ENCODE measurements around the gene MYO15A. TPM values are rescaled to one million over a fixed set of nuclear protein-coding genes. Genes with fewer than 3 reads are reported as not detected.

The MYO15A gene
- total RNA-seq, 1 experiment from 2014 or later, result 0.38 TPM

- TF ChIP-seq CTCF (IDR thresholded peaks at IDR 0.05; ENCODE audit: unreplicated experiment), result no peak
- DNase-seq, result no peak
- CTCF ChIA-PET, result no interaction called here
- peak overlapping the region; percentile 88 for H3K4me3 Mint-ChIP-seq (ENCODE audit: low read depth, unreplicated experiment)
- no TSS peak for BruUV-seq (replicated peaks)
- intact Hi-C loops (cut with micrococcal nuclease; ENCODE audit: unreplicated experiment), result loop anchor here (5.0 kb wide), 1 partner anchor 45 kb away; no protein-coding TSS in a partner anchor
- peaks cover 28% of the 10 kb centered on the region for H3K4me1 Mint-ChIP-seq (ENCODE audit: low read depth, unreplicated experiment)
- no peaks in the 10 kb centered on the region for H3K9me3 Mint-ChIP-seq (ENCODE audit: low read depth, unreplicated experiment)
- peaks cover 48% of the 10 kb centered on the region for H3K36me3 Mint-ChIP-seq (ENCODE audit: insufficient read depth, unreplicated experiment)
- H3K27me3 Mint-ChIP-seq (ENCODE audit: unreplicated experiment), result no peaks in the 10 kb centered on the region
- peak overlapping the region; percentile 28 for H3K27ac Mint-ChIP-seq (ENCODE audit: unreplicated experiment)
Observed at GRCh38 chr17:18187226-18187625, 78.7 kb downstream of the MYO15A start.

DNA sequence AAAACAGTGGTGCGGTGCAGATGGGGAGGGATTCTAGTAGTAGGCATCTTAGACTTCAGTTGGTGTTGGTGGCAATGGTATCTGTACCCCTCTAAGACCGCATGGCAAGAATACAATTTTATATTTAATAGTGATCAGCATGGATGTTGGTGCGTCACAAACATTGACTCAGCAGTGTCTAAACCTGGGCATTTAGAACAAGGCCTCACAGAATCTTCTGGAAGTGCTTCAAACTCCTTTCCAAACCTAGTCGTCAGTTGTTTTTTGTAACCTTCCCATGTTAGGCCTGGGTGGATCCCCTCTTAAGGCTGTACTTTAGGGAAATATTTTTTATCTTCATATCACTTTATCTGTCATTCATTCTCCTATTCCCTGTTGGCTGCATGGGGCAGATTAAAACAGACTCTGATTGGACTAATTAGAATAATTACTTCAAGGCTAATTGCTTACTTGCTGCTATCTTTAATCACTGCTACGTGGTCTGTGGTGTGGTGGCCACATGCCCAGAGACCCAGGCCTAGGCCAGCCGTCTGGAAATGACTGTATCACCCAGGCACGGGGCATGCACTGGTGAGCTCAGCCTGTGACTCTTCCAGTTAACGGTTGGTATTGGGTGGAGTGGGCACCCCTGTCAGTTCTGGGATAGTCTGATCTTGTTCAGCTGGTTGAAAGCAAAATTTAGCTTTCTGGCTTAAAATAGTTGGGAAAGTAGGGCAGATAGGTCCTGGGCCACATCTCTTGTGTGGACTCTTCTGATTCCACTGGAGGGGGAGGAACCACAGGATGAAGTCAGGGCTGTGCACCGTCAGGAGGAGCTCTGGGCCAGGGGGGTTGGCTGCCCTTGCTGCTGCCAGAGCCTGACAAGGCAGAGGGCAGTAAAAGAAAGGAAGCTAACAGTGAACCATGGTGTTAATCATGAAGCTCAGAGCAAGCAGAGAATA lies 79.5 kb downstream of the MYO15A start:
- BruUV-seq (replicated peaks), result no TSS peak
- CTCF ChIA-PET, result no interaction called here

GRCh38 chr17:18190628-18191235 lies 82.2 kb downstream of the MYO15A start:
- no peak for DNase-seq
- H3K27ac Mint-ChIP-seq (ENCODE audit: unreplicated experiment), result no peak overlapping the region
- peaks cover 28% of the 10 kb centered on the region for H3K4me1 Mint-ChIP-seq (ENCODE audit: low read depth, unreplicated experiment)
- H3K27me3 Mint-ChIP-seq (ENCODE audit: unreplicated experiment), result no peaks in the 10 kb centered on the region
- CTCF ChIA-PET, result no interaction called here
- intact Hi-C loops (cut with micrococcal nuclease; ENCODE audit: unreplicated experiment), result no loop called here
- H3K36me3 Mint-ChIP-seq (ENCODE audit: insufficient read depth, unreplicated experiment), result peaks cover 17% of the 10 kb centered on the region
- TF ChIP-seq CTCF (IDR thresholded peaks at IDR 0.05; ENCODE audit: unreplicated experiment), result no peak
- no TSS peak for BruUV-seq (replicated peaks)
- H3K9me3 Mint-ChIP-seq (ENCODE audit: low read depth, unreplicated experiment), result no peaks in the 10 kb centered on the region
- H3K4me3 Mint-ChIP-seq (ENCODE audit: low read depth, unreplicated experiment), result no peak overlapping the region

More for the DNA sequence above, 79.5 kb downstream of the MYO15A start:
- H3K4me3 Mint-ChIP-seq (ENCODE audit: low read depth, unreplicated experiment), result peak overlapping the region; percentile 88
- no peak for TF ChIP-seq CTCF (IDR thresholded peaks at IDR 0.05; ENCODE audit: unreplicated experiment)
- no peaks in the 10 kb centered on the region for H3K9me3 Mint-ChIP-seq (ENCODE audit: low read depth, unreplicated experiment)
- H3K36me3 Mint-ChIP-seq (ENCODE audit: insufficient read depth, unreplicated experiment), result peaks cover 43% of the 10 kb centered on the region
- H3K4me1 Mint-ChIP-seq (ENCODE audit: low read depth, unreplicated experiment), result peaks cover 28% of the 10 kb centered on the region
- intact Hi-C loops (cut with micrococcal nuclease; ENCODE audit: unreplicated experiment), result loop anchor here (5.0 kb wide), 1 partner anchor 46 kb away; no protein-coding TSS in a partner anchor
- no peak overlapping the region for H3K27ac Mint-ChIP-seq (ENCODE audit: unreplicated experiment)
- no peak for DNase-seq
- H3K27me3 Mint-ChIP-seq (ENCODE audit: unreplicated experiment), result no peaks in the 10 kb centered on the region

GRCh38 chr17:18191236-18191667 lies 82.7 kb downstream of the MYO15A start:
- Mint-ChIP-seq H3K9me3 (ENCODE audit: low read depth, unreplicated experiment) (no peaks in the 10 kb centered on the region), H3K36me3 (ENCODE audit: insufficient read depth, unreplicated experiment) (peaks cover 19% of the 10 kb centered on the region), H3K27ac (ENCODE audit: unreplicated experiment) (no peak overlapping the region), H3K4me1 (ENCODE audit: low read depth, unreplicated experiment) (peaks cover 23% of the 10 kb centered on the region), H3K4me3 (ENCODE audit: low read depth, unreplicated experiment) (no peak overlapping the region), H3K27me3 (ENCODE audit: unreplicated experiment) (no peaks in the 10 kb centered on the region)
- CTCF ChIA-PET, result no interaction called here
- intact Hi-C loops (cut with micrococcal nuclease; ENCODE audit: unreplicated experiment), result no loop called here
- no TSS peak for BruUV-seq (replicated peaks)
- TF ChIP-seq CTCF (IDR thresholded peaks at IDR 0.05; ENCODE audit: unreplicated experiment), result no peak
- no peak for DNase-seq
